ENCODE data around the gene NRARP. TPM values are rescaled to one million over a fixed set of nuclear protein-coding genes. Genes with fewer than 3 reads are reported as not detected.
A peak's percentile ranks its signal among the peaks of the same experiment; 100 is the strongest.

Gene NRARP
- total RNA-seq, 6 donors from 2014 or later: 3.1 to 26.9 (median 9.5) TPM

DNA sequence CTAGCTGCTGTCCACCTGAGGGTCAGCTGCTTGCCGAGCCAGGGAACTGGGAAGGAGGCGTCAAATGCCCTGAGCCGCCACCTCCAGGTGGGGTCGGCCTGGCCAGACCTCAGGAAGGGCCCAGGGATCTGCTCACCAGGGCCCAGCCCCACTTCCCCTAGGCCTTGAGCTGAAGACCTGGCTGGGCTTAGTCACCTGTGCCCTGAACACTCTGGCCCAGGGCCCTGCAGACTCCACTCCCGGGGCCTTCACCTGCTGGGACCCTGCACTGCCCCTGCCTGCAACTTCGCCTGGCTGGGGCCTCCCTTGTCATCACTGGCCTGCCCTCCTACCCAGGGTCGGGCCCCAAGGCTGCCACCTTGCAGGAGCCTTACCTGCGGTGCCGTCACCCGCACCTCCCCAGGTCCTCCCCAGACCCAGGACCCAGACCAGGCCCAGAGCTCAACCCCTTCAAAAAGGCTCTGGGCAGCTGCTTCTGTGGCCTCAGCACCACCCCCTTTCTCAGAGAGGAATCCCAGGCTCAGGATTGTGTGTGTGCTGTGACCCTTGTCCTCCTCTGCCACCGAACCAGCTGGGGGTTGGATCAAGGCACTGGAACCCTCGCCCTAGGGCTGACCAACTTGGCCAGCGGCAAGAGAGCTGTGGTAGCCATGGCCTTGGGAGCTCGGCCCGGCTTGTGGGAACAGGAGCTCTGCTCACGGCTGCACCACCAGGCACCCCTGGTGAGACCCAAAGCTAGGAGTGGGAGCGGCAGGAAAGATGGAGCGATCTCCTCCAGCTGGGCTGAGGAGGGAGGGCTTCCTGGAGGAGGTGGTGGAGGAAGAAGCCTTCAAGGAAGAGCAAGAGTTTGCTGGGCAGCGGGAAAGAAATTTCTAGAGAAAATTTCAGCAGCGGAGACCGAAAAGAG, 48.1 kb downstream of the NRARP start:
- Histone ChIP-seq H3K4me3 (peak overlapping the region; percentile 64 to 100 (median 100)), H3K27ac (peak overlapping the region; percentile 57 to 92 (median 80)), H3K9me3 (no peaks in the 10 kb centered on the region), H3K4me1 (peaks cover 23 to 30% (median 25%) of the 10 kb centered on the region in 4 donors), H3K27me3 (no peaks in the 10 kb centered on the region), H3K36me3 (peaks cover 2 to 23% (median 15%) of the 10 kb centered on the region in 4 donors)
- DNase-seq: peak in 1 of 2 donors; percentile 71
- no peak for TF ChIP-seq POLR2AphosphoS5 (IDR thresholded peaks at IDR 0.05)
- no peak for TF ChIP-seq POLR2A (IDR thresholded peaks at IDR 0.05)
- TF ChIP-seq, protein P1, sequence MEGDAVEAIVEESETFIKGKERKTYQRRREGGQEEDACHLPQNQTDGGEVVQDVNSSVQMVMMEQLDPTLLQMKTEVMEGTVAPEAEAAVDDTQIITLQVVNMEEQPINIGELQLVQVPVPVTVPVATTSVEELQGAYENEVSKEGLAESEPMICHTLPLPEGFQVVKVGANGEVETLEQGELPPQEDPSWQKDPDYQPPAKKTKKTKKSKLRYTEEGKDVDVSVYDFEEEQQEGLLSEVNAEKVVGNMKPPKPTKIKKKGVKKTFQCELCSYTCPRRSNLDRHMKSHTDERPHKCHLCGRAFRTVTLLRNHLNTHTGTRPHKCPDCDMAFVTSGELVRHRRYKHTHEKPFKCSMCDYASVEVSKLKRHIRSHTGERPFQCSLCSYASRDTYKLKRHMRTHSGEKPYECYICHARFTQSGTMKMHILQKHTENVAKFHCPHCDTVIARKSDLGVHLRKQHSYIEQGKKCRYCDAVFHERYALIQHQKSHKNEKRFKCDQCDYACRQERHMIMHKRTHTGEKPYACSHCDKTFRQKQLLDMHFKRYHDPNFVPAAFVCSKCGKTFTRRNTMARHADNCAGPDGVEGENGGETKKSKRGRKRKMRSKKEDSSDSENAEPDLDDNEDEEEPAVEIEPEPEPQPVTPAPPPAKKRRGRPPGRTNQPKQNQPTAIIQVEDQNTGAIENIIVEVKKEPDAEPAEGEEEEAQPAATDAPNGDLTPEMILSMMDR (IDR thresholded peaks at IDR 0.05): no peak
- no peak for TF ChIP-seq EP300 (IDR thresholded peaks at IDR 0.05)
- 53 to 68% methylated on average over 6 to 21 of the region's 21 CpGs for WGBS, 2 donors
- ATAC-seq (ENCODE audit: low FRiP score in 2 of 2): no peak

GRCh38 chr9:137252555-137253506, 49.2 kb downstream of the NRARP start:
- 91 to 98% methylated on average over 17 to 33 of the region's 35 CpGs for WGBS, 2 donors
- Histone ChIP-seq H3K4me3 (no peak overlapping the region), H3K27me3 (no peaks in the 10 kb centered on the region), H3K27ac (no peak overlapping the region), H3K36me3 (peaks cover 0 to 14% (median 9%) of the 10 kb centered on the region in 4 donors), H3K9me3 (no peaks in the 10 kb centered on the region), H3K4me1 (peaks cover 23 to 34% (median 25%) of the 10 kb centered on the region in 4 donors)
- TF ChIP-seq EP300 (IDR thresholded peaks at IDR 0.05) (no peak), POLR2AphosphoS5 (IDR thresholded peaks at IDR 0.05) (no peak), POLR2A (IDR thresholded peaks at IDR 0.05) (no peak)
- TF ChIP-seq, protein P1 (IDR thresholded peaks at IDR 0.05): no peak
- DNase-seq (peak in 1 of 2 donors; percentile 80), ATAC-seq (ENCODE audit: low FRiP score in 2 of 2) (no peak)

DNA sequence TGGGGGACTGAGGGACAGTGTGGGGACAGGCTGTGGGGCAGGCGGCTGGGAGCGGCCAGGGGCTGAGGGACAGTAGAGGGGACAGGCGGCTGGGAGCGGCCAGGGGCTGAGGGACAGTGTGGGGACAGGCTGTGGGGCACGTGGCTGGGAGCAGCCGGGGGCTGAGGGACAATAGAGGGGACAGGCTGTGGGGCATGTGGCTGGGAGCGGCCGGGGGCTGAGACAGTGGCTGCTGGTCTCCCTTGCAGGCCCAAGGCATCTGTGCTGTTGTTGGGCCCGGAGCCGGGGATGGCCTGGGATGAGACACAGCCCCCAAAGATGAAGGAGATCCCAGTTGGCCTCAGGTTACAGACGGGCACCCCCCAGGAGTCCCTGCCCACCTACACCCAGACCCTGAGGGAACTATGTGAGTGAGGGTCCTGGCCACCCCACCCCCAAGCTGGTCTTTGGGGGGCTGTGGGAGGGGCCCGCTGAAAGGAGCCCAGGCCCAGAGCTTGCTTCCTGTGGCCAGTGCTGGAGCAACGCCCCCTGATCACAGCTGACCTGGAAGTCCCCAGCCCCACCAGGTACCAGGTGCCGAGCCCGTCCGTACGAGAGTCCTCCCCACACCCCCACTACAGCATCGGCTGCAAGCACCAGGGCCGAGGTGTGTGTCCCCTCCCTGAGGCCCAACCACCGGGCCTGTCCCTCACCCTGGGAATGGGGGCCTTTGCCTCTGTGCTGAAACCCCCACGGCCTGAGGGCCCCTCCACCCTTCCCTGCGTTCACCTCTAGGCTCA, 50.4 kb downstream of the NRARP start:
- no peak overlapping the region for H3K27ac ChIP-seq
- H3K9me3 ChIP-seq: no peaks in the 10 kb centered on the region
- 88 to 92% methylated on average over 11 to 22 of the region's 22 CpGs for WGBS, 2 donors
- no peaks in the 10 kb centered on the region for H3K27me3 ChIP-seq
- H3K4me1 ChIP-seq: peaks cover 18 to 35% (median 24%) of the 10 kb centered on the region in 4 donors
- H3K36me3 ChIP-seq: peaks cover 0 to 5% (median 3%) of the 10 kb centered on the region in 4 donors
- peak in 1 of 2 donors; percentile 74 for DNase-seq
- no peak overlapping the region for H3K4me3 ChIP-seq
- ATAC-seq (ENCODE audit: low FRiP score in 2 of 2): no peak
- TF ChIP-seq POLR2A (IDR thresholded peaks at IDR 0.05): no peak
- no peak for TF ChIP-seq EP300 (IDR thresholded peaks at IDR 0.05)
- TF ChIP-seq, protein P1 (IDR thresholded peaks at IDR 0.05): no peak
- no peak for TF ChIP-seq POLR2AphosphoS5 (IDR thresholded peaks at IDR 0.05)

DNA sequence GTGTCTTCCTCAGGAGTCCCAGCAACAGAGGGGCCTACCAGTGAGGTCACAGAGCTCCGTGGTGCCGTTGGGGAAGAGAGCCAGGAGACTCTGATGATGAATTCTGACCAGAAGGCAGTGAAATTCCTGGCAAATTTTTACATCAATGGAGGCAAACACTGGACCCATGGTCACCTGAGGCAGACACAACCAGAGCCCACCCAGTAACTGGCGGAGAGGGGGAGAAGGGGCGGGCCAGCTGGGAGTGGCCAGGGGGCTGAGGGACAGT, 50.9 kb downstream of the NRARP start, which contains the start of gene STPG3:
STPG3 (plus strand) TSS at position 93 of the 268 bp plus-strand sequence; CDS start at position 94, 1 bp downstream.
- H3K36me3 ChIP-seq: no peaks in the 10 kb centered on the region
- no peaks in the 10 kb centered on the region for H3K27me3 ChIP-seq
- 83 to 86% methylated on average over 3 to 4 of the region's 4 CpGs for WGBS, 2 donors
- ATAC-seq (ENCODE audit: low FRiP score in 2 of 2): no peak
- no peak for TF ChIP-seq EP300 (IDR thresholded peaks at IDR 0.05)
- TF ChIP-seq POLR2A (IDR thresholded peaks at IDR 0.05): no peak
- TF ChIP-seq, protein P1 (IDR thresholded peaks at IDR 0.05): no peak
- TF ChIP-seq POLR2AphosphoS5 (IDR thresholded peaks at IDR 0.05): no peak
- no peaks in the 10 kb centered on the region for H3K9me3 ChIP-seq
- no peak for DNase-seq
- peaks cover 12 to 29% (median 18%) of the 10 kb centered on the region in 4 donors for H3K4me1 ChIP-seq
- H3K27ac ChIP-seq: no peak within 1 kb of the TSS
- H3K4me3 ChIP-seq: no peak within 1 kb of the TSS

Data from upper lobe of left lung (tissue), 6 donors.